GM13977 (cell line): ENCODE measurements around the gene CORO1C.

Experiments
- DNase-seq: peaks from one replicate; pipeline ENCODE4 v3.0.0; 2012; ENCODE audit warnings: low spot score
- CTCF ChIP-seq: IDR thresholded peaks from 2 replicates; pipeline ENCODE4 v1.5.1; 2012; ENCODE audit warnings: mild to moderate bottlenecking, control low read depth; ENCODE audit not compliant: insufficient read depth; ENCODE audit errors: extremely low read depth, missing control alignments
- in situ Hi-C: fragments of 300-500 bp; cut with MboI; formaldehyde crosslinking; loops from one replicate; pipeline ENCODE4 v1.12.0; 2022; ENCODE audit warnings: low sequenced_read_pairs, low pct_unique_long_range_greater_than_20kb, mixed read lengths, inconsistent platforms; ENCODE audit not compliant: unreplicated experiment

CORO1C gene

DNA sequence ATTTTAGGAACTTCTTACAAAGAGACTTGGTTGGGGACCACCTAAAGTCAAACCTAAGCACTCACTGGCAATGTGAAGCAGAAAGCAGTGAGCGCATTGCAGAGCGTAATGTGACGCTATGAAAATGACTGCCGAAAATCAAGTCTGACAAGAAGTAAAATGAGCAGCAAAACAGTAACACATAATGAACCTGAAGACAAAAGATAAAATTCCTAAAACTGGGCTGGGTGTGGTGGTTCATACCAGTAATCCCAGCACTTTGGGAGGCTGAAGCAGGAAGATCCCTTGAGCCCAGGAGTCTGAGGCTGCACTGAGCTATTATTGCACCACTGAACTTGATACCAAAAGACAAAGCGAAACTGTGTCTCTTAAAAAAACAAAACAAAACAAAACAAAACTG, 16.5 kb downstream of the CORO1C start:
- TF ChIP-seq CTCF = no peak
- no peak for DNase-seq
- in situ Hi-C loops = no loop called here

DNA sequence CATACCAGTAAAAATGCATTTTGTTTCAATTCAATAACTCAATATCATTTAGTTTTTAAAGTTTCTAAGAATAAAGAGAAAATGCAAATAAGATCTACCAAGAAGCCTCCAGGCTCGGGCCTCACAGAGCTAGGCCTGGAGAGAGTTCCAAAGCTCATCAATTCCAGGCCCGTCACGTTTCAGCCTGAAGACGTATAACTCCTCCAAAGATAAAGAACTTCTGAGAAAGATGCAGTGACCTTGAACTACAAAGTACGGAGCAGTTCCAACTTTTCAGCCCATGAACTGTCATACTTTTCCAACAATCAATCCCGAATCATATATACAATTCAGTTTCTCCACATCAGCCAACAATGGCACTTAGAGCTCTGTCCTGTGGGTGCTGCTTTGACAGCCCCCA, 17.8 kb downstream of the CORO1C start:
- DNase-seq = no peak
- in situ Hi-C loops = no loop called here
- no peak for TF ChIP-seq CTCF

DNA sequence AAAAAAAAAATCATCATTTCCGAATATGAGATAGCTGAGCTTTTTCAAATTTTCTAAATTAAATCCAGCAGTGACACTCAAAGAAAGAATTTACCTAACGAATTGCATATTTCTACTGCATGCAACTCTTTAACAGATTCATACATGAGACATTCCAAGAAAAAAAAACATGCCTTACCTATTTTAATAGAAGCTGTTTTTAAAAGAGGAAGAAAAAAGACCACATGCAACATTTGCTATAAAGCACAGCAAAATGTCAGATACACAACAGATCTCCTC, 18.5 kb downstream of the CORO1C start:
- in situ Hi-C loops = no loop called here
- no peak for DNase-seq
- no peak for TF ChIP-seq CTCF

- in situ Hi-C loops = no loop called here
- no peak for TF ChIP-seq CTCF
- DNase-seq = no peak
These were observed 19.0 kb downstream of the CORO1C start for GRCh38 chr12:108712165-108712924.

GRCh38 chr12:108711489-108712164, 19.7 kb downstream of the CORO1C start:
- DNase-seq = no peak
- no peak for TF ChIP-seq CTCF
- in situ Hi-C loops = no loop called here

DNA sequence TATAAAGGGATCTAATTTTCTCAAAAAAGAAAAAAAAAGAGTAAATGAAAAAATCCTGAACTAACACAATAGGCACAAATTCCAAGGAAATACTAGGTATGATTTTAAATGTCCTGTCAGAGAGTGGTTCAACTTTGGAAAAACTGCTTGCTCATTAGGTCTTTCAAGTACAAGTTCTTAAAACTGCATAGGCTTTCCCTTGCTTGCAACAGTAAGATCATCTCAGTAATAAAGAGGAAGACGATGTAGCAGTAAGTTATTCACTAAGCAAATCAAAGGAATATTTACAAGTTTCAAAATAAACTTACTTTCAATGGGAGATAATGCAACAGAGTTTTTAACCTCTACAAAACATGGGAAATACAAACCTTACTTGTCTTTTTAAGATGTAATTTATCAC, 21.6 kb downstream of the CORO1C start:
- in situ Hi-C loops = no loop called here
- DNase-seq = no peak
- no peak for TF ChIP-seq CTCF

- in situ Hi-C loops = no loop called here
- TF ChIP-seq CTCF = no peak
- no peak for DNase-seq
These were observed 26.8 kb downstream of the CORO1C start for GRCh38 chr12:108704527-108704926.
